Measurements from ENCODE around the gene CUL3.

The CUL3 gene

GRCh38 chr2:224574423-224575084 lies 10.6 kb downstream of the CUL3 start:
- Histone ChIP-seq H3K23ac (ENCODE audit: low read length in 2 of 2) (no peak overlapping the region), H3K4me3 (ENCODE audit: insufficient read depth in 1 of 2, low read depth in 1 of 2, low read length in 2 of 2) (no peak overlapping the region), H3K9ac (ENCODE audit: low read length) (no peak overlapping the region), H3K18ac (ENCODE audit: low read depth in 1 of 2, low read length in 2 of 2) (no peak overlapping the region), H4K91ac (ENCODE audit: low read length) (no peak overlapping the region), H4K8ac (ENCODE audit: low read length) (no peak overlapping the region), H3K79me1 (replicated peaks; ENCODE audit: low read length, poor library complexity, severe bottlenecking) (no peaks in the 10 kb centered on the region), H3K4me2 (ENCODE audit: low read length, poor library complexity, severe bottlenecking) (no peak overlapping the region), H2BK15ac (ENCODE audit: low read depth, poor library complexity, severe bottlenecking) (no peak overlapping the region), H2BK12ac (ENCODE audit: low read length in 2 of 2) (no peak overlapping the region), H3K14ac (ENCODE audit: low read length in 2 of 2) (no peak overlapping the region), H2BK5ac (ENCODE audit: low read depth, low read length, poor library complexity, severe bottlenecking) (no peak overlapping the region), H2BK120ac (ENCODE audit: low read depth, low read length) (no peak overlapping the region), H3K27ac (ENCODE audit: low read length, poor library complexity, severe bottlenecking) (no peak overlapping the region), H2AK5ac (ENCODE audit: low read length, severe bottlenecking) (no peak overlapping the region), H3K4ac (ENCODE audit: low read depth in 1 of 2, low read length in 2 of 2) (no peak overlapping the region), H2AFZ (ENCODE audit: low read depth, low read length) (no peak overlapping the region), H3K9me3 (ENCODE audit: control insufficient read depth, low read length) (no peaks in the 10 kb centered on the region), H3K36me3 (ENCODE audit: control insufficient read depth in 1 of 2, insufficient read depth in 2 of 2, low read depth in 1 of 2, low read length in 2 of 2) (no peaks in the 10 kb centered on the region), H3K4me1 (ENCODE audit: control insufficient read depth, insufficient read depth, low read depth, low read length) (peaks cover 2% of the 10 kb centered on the region), H3K27me3 (ENCODE audit: control insufficient read depth in 1 of 2, insufficient read depth in 1 of 2, low read length in 2 of 2) (no peaks in the 10 kb centered on the region)
- WGBS, result 100% methylated on average over 1 of the region's 3 CpGs
- DNase-seq, result no peak

- no peak overlapping the region for H3K4me3 ChIP-seq (ENCODE audit: insufficient read depth in 1 of 2, low read depth in 1 of 2, low read length in 2 of 2)
- no peak for DNase-seq
- H3K23ac ChIP-seq (ENCODE audit: low read length in 2 of 2), result no peak overlapping the region
- no peak overlapping the region for H2BK120ac ChIP-seq (ENCODE audit: low read depth, low read length)
- H3K79me1 ChIP-seq (replicated peaks; ENCODE audit: low read length, poor library complexity, severe bottlenecking), result no peaks in the 10 kb centered on the region
- no peak overlapping the region for H2BK15ac ChIP-seq (ENCODE audit: low read depth, poor library complexity, severe bottlenecking)
- no peak overlapping the region for H3K4ac ChIP-seq (ENCODE audit: low read depth in 1 of 2, low read length in 2 of 2)
- H3K27ac ChIP-seq (ENCODE audit: low read length, poor library complexity, severe bottlenecking), result no peak overlapping the region
- H2AK5ac ChIP-seq (ENCODE audit: low read length, severe bottlenecking), result no peak overlapping the region
- no peak overlapping the region for H4K91ac ChIP-seq (ENCODE audit: low read length)
- H3K4me2 ChIP-seq (ENCODE audit: low read length, poor library complexity, severe bottlenecking), result no peak overlapping the region
- H2AFZ ChIP-seq (ENCODE audit: low read depth, low read length), result no peak overlapping the region
- no peak overlapping the region for H3K14ac ChIP-seq (ENCODE audit: low read length in 2 of 2)
- H3K9ac ChIP-seq (ENCODE audit: low read length), result no peak overlapping the region
- no peak overlapping the region for H2BK12ac ChIP-seq (ENCODE audit: low read length in 2 of 2)
- no peak overlapping the region for H4K8ac ChIP-seq (ENCODE audit: low read length)
- H3K9me3 ChIP-seq (ENCODE audit: control insufficient read depth, low read length), result no peaks in the 10 kb centered on the region
- 100% methylated on average over 1 of the region's 1 CpG for WGBS
- H2BK5ac ChIP-seq (ENCODE audit: low read depth, low read length, poor library complexity, severe bottlenecking), result no peak overlapping the region
- H3K18ac ChIP-seq (ENCODE audit: low read depth in 1 of 2, low read length in 2 of 2), result no peak overlapping the region
- H3K4me1 ChIP-seq (ENCODE audit: control insufficient read depth, insufficient read depth, low read depth, low read length), result peaks cover 2% of the 10 kb centered on the region
- H3K27me3 ChIP-seq (ENCODE audit: control insufficient read depth in 1 of 2, insufficient read depth in 1 of 2, low read length in 2 of 2), result no peaks in the 10 kb centered on the region
- H3K36me3 ChIP-seq (ENCODE audit: control insufficient read depth in 1 of 2, insufficient read depth in 2 of 2, low read depth in 1 of 2, low read length in 2 of 2), result no peaks in the 10 kb centered on the region
Measured at GRCh38 chr2:224573724-224574123, 11.4 kb downstream of the CUL3 start.

- Histone ChIP-seq H3K4me1 (ENCODE audit: control insufficient read depth, insufficient read depth, low read depth, low read length) (peaks cover 2% of the 10 kb centered on the region), H3K23ac (ENCODE audit: low read length in 2 of 2) (no peak overlapping the region), H3K14ac (ENCODE audit: low read length in 2 of 2) (no peak overlapping the region), H3K36me3 (ENCODE audit: control insufficient read depth in 1 of 2, insufficient read depth in 2 of 2, low read depth in 1 of 2, low read length in 2 of 2) (no peaks in the 10 kb centered on the region), H3K4ac (ENCODE audit: low read depth in 1 of 2, low read length in 2 of 2) (no peak overlapping the region), H2AK5ac (ENCODE audit: low read length, severe bottlenecking) (no peak overlapping the region), H2BK120ac (ENCODE audit: low read depth, low read length) (no peak overlapping the region), H2BK15ac (ENCODE audit: low read depth, poor library complexity, severe bottlenecking) (no peak overlapping the region), H2BK5ac (ENCODE audit: low read depth, low read length, poor library complexity, severe bottlenecking) (no peak overlapping the region), H3K18ac (ENCODE audit: low read depth in 1 of 2, low read length in 2 of 2) (no peak overlapping the region), H3K27ac (ENCODE audit: low read length, poor library complexity, severe bottlenecking) (no peak overlapping the region), H4K91ac (ENCODE audit: low read length) (no peak overlapping the region), H3K4me3 (ENCODE audit: insufficient read depth in 1 of 2, low read depth in 1 of 2, low read length in 2 of 2) (no peak overlapping the region), H3K79me1 (replicated peaks; ENCODE audit: low read length, poor library complexity, severe bottlenecking) (no peaks in the 10 kb centered on the region), H2AFZ (ENCODE audit: low read depth, low read length) (no peak overlapping the region), H4K8ac (ENCODE audit: low read length) (no peak overlapping the region), H3K4me2 (ENCODE audit: low read length, poor library complexity, severe bottlenecking) (no peak overlapping the region), H2BK12ac (ENCODE audit: low read length in 2 of 2) (no peak overlapping the region), H3K9me3 (ENCODE audit: control insufficient read depth, low read length) (no peaks in the 10 kb centered on the region), H3K27me3 (ENCODE audit: control insufficient read depth in 1 of 2, insufficient read depth in 1 of 2, low read length in 2 of 2) (no peaks in the 10 kb centered on the region), H3K9ac (ENCODE audit: low read length) (no peak overlapping the region)
- 88% methylated on average over 4 of the region's 4 CpGs for WGBS
- DNase-seq, result no peak
Measured at GRCh38 chr2:224572338-224572737, 12.8 kb downstream of the CUL3 start.

GRCh38 chr2:224570328-224570993 lies 14.7 kb downstream of the CUL3 start:
- peak overlapping the region in 1 of 2 experiments; percentile 8 for H3K4me3 ChIP-seq (ENCODE audit: insufficient read depth in 1 of 2, low read depth in 1 of 2, low read length in 2 of 2)
- no peak overlapping the region for H2BK120ac ChIP-seq (ENCODE audit: low read depth, low read length)
- H3K23ac ChIP-seq (ENCODE audit: low read length in 2 of 2), result no peak overlapping the region
- H3K79me1 ChIP-seq (replicated peaks; ENCODE audit: low read length, poor library complexity, severe bottlenecking), result no peaks in the 10 kb centered on the region
- 29% methylated on average over 2 of the region's 4 CpGs for WGBS
- no peak overlapping the region for H4K91ac ChIP-seq (ENCODE audit: low read length)
- H2BK12ac ChIP-seq (ENCODE audit: low read length in 2 of 2), result no peak overlapping the region
- H2BK15ac ChIP-seq (ENCODE audit: low read depth, poor library complexity, severe bottlenecking), result no peak overlapping the region
- H3K36me3 ChIP-seq (ENCODE audit: control insufficient read depth in 1 of 2, insufficient read depth in 2 of 2, low read depth in 1 of 2, low read length in 2 of 2), result peaks cover 0 to 13% of the 10 kb centered on the region in 2 experiments
- no peak overlapping the region for H4K8ac ChIP-seq (ENCODE audit: low read length)
- H3K14ac ChIP-seq (ENCODE audit: low read length in 2 of 2), result no peak overlapping the region
- H2BK5ac ChIP-seq (ENCODE audit: low read depth, low read length, poor library complexity, severe bottlenecking), result no peak overlapping the region
- H3K4me2 ChIP-seq (ENCODE audit: low read length, poor library complexity, severe bottlenecking), result no peak overlapping the region
- no peak overlapping the region for H3K27ac ChIP-seq (ENCODE audit: low read length, poor library complexity, severe bottlenecking)
- peaks cover 12% of the 10 kb centered on the region for H3K9me3 ChIP-seq (ENCODE audit: control insufficient read depth, low read length)
- no peak overlapping the region for H3K4ac ChIP-seq (ENCODE audit: low read depth in 1 of 2, low read length in 2 of 2)
- H3K18ac ChIP-seq (ENCODE audit: low read depth in 1 of 2, low read length in 2 of 2), result no peak overlapping the region
- H3K4me1 ChIP-seq (ENCODE audit: control insufficient read depth, insufficient read depth, low read depth, low read length), result no peaks in the 10 kb centered on the region
- H2AK5ac ChIP-seq (ENCODE audit: low read length, severe bottlenecking), result no peak overlapping the region
- no peaks in the 10 kb centered on the region for H3K27me3 ChIP-seq (ENCODE audit: control insufficient read depth in 1 of 2, insufficient read depth in 1 of 2, low read length in 2 of 2)
- peak; percentile 56 for DNase-seq
- peak overlapping the region; percentile 80 for H3K9ac ChIP-seq (ENCODE audit: low read length)
- H2AFZ ChIP-seq (ENCODE audit: low read depth, low read length), result no peak overlapping the region

Measured in mesenchymal stem cell (in vitro differentiated cells and primary cell).